MG63 (cell line): ENCODE data around the gene GALM. TPM values are rescaled to one million over a fixed set of nuclear protein-coding genes. Genes with fewer than 3 reads are reported as not detected.
"Not testable (repeated sequence)": the region's sequence is repeated elsewhere in the genome, so short reads cannot be mapped to it uniquely, and the experiment has no call there.

ENCODE experiments used
- DNase-seq: peaks from one replicate; pipeline ENCODE4 v3.0.0-alpha.2; 2020
- H3K27me3 ChIP-seq: fragments of 250-450 bp; sonication (Bioruptor Pico); 2 replicates; pipeline ENCODE4 v1.5.1; 2020; ENCODE audit warnings: mild to moderate bottlenecking, moderate library complexity
- H3K36me3 ChIP-seq: fragments of 250-450 bp; sonication (Bioruptor Pico); 2 replicates; pipeline ENCODE4 v1.5.1; 2020; ENCODE audit warnings: mild to moderate bottlenecking, moderate library complexity
- H3K4me3 ChIP-seq: fragments of 250-450 bp; sonication (Bioruptor Pico); 2 replicates; pipeline ENCODE4 v1.5.1; 2020; ENCODE audit warnings: mild to moderate bottlenecking, moderate library complexity
- H3K9me3 ChIP-seq: fragments of 250-450 bp; sonication (Bioruptor Pico); 2 replicates; pipeline ENCODE4 v1.5.1; 2020; ENCODE audit warnings: mild to moderate bottlenecking, moderate library complexity
- total RNA-seq: library from RNA; depleted of rRNA; stranded (reverse); fragments of >200 nt; shearing (Covaris generic); gene quantifications from 2 replicates; pipeline ENCODE4 v1.2.3, GENCODE V29; 2014; ENCODE audit warnings: low replicate concordance

The GALM gene
- total RNA-seq, 1 experiment from 2014 or later: 13.7 TPM

DNA sequence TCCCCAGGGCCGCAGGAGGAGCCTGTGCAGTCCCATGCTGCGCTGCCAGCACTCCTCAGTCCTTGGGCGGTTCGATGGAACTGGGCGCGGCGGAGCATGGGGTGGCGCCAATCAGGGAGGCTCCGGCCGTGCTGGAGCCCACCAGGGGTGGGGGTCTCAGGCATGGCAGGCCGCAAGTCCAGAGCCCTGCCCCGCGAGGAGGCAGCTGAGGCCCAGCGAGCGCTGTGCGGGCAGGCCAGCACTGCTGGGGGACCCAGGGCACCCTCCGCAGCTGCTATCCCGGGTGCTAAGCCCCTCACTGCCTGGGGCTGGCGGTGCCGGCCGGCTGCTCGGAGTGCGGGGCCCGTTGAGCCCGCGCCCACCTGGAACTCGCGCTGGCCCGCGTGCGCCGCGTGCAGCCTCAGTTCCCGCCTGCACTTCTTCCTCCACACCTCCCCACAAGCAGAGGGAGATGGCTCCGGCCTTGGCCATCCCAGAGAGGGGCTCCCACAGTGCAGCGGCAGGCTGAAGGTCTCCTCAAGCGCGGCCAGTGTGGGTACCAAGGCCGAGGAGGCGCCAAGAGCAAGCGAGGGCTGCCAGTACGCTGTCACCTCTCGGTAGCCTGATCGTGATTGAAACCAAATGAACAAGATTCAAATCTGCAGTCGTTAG is 22.8 kb upstream of the GALM start:
- Histone ChIP-seq H3K27me3 (peaks cover 2% of the 10 kb centered on the region; the same call in 1 of the 2 replicates), H3K9me3 (no peaks in the 10 kb centered on the region), H3K4me3 (no peak overlapping the region), H3K36me3 (no peaks in the 10 kb centered on the region)
- no peak for DNase-seq

DNA sequence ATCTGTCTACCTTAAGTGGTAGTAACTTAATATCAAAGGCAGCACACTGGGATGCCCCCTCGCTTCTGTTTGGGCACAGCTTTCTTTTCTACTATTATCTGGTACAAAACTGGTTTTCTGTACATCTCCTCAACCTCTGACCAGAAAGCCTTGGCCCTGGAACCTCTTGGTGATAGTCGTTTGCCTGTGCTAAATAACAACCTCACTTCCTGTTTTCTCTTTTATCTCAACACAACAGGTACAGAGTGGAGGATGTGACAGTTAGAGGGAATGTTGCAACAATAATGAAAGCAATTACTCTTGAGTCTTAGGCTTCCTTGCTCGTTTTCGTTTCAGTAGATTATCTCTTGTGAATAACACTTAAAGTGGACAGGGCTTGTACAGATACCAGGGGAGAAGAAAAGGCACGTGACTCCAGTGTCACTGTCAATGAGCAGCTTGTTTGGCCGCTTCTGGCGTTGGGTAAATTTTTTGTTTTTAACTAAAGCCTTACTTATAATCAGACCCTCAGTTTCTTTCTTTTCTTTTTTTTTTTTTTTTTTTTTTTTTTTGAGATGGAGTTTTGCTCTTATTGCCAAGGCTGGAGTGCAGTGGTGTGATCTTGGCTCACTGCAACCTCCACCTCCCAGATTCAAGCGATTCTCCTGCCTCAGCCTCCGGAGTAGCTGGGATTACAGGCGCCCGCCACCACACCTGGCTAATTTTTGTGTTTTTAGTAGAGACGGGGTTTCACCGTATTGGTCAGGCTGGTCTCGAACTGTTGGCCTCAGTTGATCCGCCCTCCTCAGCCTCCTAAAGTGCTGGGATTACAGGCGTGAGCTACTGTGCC is 22.0 kb upstream of the GALM start:
- not testable (repeated sequence) for H3K4me3 ChIP-seq, H3K36me3 ChIP-seq, H3K9me3 ChIP-seq, DNase-seq, H3K27me3 ChIP-seq

GRCh38 chr2:38648107-38648761 is 17.7 kb upstream of the GALM start:
- no peaks in the 10 kb centered on the region for H3K27me3 ChIP-seq
- no peaks in the 10 kb centered on the region for H3K36me3 ChIP-seq
- H3K9me3 ChIP-seq: no peaks in the 10 kb centered on the region
- DNase-seq: no peak
- no peak overlapping the region for H3K4me3 ChIP-seq

DNA sequence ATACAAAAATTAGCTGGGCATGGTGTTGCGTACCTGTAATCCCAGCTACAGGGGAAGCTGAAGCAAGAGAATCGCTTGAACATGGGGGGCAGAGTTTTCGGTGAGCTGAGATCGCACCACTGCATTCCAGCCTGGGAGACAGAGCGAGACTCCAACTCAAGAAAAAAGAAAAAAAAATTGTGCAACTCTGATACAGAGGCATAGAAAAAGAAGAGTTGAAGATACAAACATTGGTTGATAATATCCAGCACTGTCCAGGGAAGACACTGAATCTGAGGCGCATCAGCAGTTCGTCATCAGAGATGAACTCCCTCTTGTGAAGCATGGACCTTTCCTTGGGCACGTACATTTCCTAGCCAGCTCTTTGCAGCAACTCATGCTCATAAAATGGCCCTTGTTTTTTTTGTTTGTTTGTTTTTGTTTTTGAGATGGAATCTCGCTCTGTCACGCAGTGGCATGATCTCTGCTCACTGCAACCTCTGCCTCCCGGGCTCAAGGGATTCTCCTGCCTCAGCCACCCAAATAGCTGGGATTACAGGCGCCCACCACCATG is 16.7 kb upstream of the GALM start:
- no peak for DNase-seq
- Histone ChIP-seq H3K9me3 (no peaks in the 10 kb centered on the region), H3K4me3 (no peak overlapping the region)

GRCh38 chr2:38650012-38650411 is 15.9 kb upstream of the GALM start:
- H3K27me3 ChIP-seq: no peaks in the 10 kb centered on the region
- no peak overlapping the region for H3K4me3 ChIP-seq
- no peak for DNase-seq
- H3K36me3 ChIP-seq: no peaks in the 10 kb centered on the region
- H3K9me3 ChIP-seq: no peaks in the 10 kb centered on the region

More for the DNA sequence above, 16.7 kb upstream of the GALM start:
- Histone ChIP-seq H3K27me3 (no peaks in the 10 kb centered on the region), H3K36me3 (no peaks in the 10 kb centered on the region)

DNA sequence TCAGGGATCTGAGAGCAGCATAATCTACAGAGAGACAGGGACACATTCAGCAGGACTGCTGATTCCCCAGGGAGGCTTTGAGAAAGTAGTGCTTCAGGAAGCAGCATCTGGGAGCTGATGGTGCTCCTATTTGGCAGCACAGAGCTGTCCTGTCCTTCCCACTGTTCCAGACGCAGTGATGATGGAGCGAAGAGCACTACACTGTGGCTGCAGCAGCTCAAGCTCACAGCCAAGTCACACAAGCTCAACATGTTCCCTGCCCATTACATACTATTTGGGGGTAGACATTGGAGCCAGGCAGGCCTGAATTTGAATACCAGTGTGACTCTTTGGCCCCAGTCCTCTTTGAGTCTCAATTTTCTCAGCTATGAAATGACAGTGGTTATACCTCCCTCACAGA is 15.2 kb upstream of the GALM start:
- no peaks in the 10 kb centered on the region for H3K27me3 ChIP-seq
- no peaks in the 10 kb centered on the region for H3K9me3 ChIP-seq

DNA sequence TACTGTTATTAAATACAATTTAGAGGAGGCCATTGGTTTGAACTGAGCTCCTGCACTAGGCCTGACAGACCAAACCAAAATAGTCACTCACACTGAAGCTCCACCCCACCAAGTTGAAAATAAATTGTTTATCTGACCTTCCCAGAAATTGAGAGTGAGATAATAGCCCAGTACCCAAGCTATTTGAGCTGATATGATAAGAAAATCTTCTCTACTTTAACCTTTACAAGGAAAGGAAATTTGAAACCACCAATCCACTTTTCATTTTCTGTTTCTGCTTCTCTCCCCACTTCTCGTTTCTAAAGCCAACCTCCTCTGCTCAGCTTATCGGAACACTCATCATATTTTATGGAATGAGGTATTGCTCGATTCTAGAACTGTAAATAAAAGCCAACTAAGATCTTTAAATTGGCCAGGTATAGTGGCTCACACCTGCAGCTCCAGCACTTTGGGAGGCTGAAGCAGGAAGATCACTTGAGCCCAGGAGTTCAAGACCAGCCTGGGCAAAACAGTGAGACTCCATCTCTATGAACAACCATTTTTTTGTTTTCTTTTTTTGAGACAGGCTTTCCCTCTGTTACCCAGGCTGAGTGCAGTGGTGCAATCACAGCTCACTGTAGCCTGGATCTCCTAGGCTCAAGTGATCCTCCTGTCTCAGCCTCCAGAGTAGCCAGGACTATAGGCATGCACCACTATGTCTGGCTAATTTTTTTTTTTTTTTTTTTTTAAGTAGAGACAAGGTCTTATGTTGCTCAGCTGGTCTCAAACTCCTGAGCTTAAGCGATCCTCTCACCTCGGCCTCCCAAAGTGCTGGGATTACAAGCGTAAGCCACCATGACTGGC is 13.3 kb upstream of the GALM start:
- DNase-seq: no peak
- Histone ChIP-seq H3K36me3 (no peaks in the 10 kb centered on the region), H3K4me3 (no peak overlapping the region), H3K9me3 (no peaks in the 10 kb centered on the region), H3K27me3 (no peaks in the 10 kb centered on the region)

More for the DNA sequence above, 15.2 kb upstream of the GALM start:
- Histone ChIP-seq H3K4me3 (no peak overlapping the region), H3K36me3 (no peaks in the 10 kb centered on the region)
- DNase-seq: no peak

- H3K27me3 ChIP-seq: no peaks in the 10 kb centered on the region
- H3K9me3 ChIP-seq: no peaks in the 10 kb centered on the region
- no peak overlapping the region for H3K4me3 ChIP-seq
- no peak for DNase-seq
- no peaks in the 10 kb centered on the region for H3K36me3 ChIP-seq
Measured at GRCh38 chr2:38653380-38653714, 12.6 kb upstream of the GALM start.

DNA sequence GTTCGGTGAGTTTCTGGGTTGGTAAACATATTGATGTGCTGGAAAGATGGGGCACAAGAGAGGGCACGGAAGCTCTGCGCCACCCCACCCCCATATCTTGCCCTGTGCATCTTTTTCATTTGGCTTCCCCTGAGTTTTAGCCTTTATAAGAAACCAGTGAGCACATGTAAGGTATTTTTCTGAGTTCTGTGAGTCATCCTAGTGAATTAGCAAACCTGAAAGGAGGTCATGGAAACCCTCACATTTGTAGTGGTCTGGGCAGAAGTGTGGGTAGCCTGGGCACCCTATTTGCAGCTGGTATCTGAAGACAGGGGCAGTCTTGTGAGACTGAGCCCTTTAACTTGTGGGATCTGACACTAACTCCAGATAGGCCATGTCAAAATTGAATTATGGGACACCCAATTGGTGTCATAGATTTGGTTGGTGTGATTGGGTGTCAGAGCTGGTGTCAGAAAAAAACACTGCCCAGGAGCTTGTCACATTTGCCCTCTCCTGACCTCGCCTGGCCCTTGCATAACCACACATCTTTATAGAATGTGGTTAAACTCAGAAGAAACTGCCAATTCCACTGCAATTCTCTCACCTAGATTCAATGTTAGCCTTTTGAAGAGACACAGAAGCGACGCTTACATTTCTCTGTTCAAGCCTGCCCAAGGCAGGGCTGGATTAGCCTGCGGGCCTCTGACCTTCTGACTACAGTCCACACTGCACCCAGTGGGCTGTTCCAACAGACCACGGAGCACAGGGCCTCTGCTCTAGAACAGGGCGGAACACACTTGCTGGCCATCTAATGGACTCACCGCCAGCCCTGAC is 12.0 kb upstream of the GALM start:
- H3K4me3 ChIP-seq: no peak overlapping the region
- H3K9me3 ChIP-seq: no peaks in the 10 kb centered on the region
- no peaks in the 10 kb centered on the region for H3K27me3 ChIP-seq
- H3K36me3 ChIP-seq: no peaks in the 10 kb centered on the region
- DNase-seq: no peak

- no peaks in the 10 kb centered on the region for H3K27me3 ChIP-seq
- H3K36me3 ChIP-seq: no peaks in the 10 kb centered on the region
- H3K9me3 ChIP-seq: no peaks in the 10 kb centered on the region
- no peak overlapping the region for H3K4me3 ChIP-seq
- DNase-seq: no peak
Measured at GRCh38 chr2:38654528-38655381, 11.2 kb upstream of the GALM start.

DNA sequence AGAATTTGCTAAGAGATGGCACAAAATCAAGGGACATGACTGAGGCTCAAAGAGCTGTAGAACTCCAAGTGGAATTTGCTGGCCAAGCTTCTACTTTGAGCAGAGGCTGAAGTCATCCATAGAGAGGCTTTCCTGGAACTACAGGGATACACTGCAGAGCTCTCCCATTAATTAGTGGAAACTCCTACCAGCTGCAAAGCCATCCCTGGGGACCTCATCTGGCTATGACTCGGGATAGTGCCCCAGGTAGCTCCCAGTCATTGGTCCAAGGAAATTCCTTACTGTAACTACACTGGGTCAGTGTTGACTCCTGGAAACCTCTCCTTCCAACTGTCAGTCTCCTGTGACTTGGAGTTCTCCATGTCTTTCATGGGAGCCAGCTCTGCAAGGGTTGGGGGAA is 10.5 kb upstream of the GALM start:
- Histone ChIP-seq H3K9me3 (no peaks in the 10 kb centered on the region), H3K4me3 (no peak overlapping the region), H3K36me3 (no peaks in the 10 kb centered on the region), H3K27me3 (no peaks in the 10 kb centered on the region)
- no peak for DNase-seq

- DNase-seq: no peak
- H3K27me3 ChIP-seq: no peaks in the 10 kb centered on the region
- H3K4me3 ChIP-seq: no peak overlapping the region
- no peaks in the 10 kb centered on the region for H3K36me3 ChIP-seq
- no peaks in the 10 kb centered on the region for H3K9me3 ChIP-seq
Measured at GRCh38 chr2:38656866-38657480, 8.9 kb upstream of the GALM start.

DNA sequence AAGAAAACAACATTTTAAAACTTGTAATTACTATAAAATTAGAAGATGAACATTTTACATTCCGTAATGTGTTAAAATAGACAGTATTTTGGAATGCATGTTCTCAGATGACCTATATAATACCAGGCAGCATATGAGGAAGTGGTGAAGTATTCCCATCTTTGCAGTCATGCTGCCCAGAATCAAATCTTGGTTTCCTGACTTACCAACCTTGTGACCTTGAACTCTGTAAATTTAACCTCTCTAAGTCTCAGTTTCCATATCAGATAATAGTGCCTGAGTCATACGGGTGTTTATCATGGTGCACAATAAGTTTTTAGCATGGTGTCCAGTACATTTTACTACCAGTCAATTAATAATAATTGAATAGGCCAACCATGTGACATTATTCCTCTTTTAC is 7.3 kb upstream of the GALM start:
- H3K36me3 ChIP-seq: no peaks in the 10 kb centered on the region
- H3K9me3 ChIP-seq: no peaks in the 10 kb centered on the region
- no peak overlapping the region for H3K4me3 ChIP-seq
- DNase-seq: no peak
- no peaks in the 10 kb centered on the region for H3K27me3 ChIP-seq

DNA sequence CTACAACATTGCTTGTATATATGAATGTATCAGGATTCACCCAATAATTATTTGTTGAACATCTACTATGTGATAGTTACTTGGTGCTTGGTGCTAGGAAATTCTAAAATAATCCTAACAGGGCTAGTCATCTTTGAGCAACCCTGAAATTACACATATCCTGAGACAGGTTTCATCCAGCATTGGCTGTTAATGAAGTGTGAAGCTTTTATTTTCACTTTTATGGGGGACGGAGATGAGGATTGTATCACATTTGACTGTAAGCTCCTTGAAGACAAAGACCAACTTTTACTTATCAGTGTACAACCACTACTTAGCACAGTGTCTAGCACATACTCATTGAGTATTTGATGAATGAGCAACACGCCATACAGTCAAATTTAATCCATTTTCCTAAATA is 6.8 kb upstream of the GALM start:
- no peaks in the 10 kb centered on the region for H3K36me3 ChIP-seq

GRCh38 chr2:38660282-38660681 is 5.6 kb upstream of the GALM start:
- Histone ChIP-seq H3K36me3 (no peaks in the 10 kb centered on the region), H3K27me3 (no peaks in the 10 kb centered on the region), H3K4me3 (no peak overlapping the region), H3K9me3 (no peaks in the 10 kb centered on the region)
- no peak for DNase-seq

More for the DNA sequence above, 6.8 kb upstream of the GALM start:
- no peaks in the 10 kb centered on the region for H3K27me3 ChIP-seq
- no peak for DNase-seq
- H3K9me3 ChIP-seq: no peaks in the 10 kb centered on the region
- H3K4me3 ChIP-seq: no peak overlapping the region
